GM19397 (cell line): ENCODE data around the gene BCCIP.

Experiments used
- ATAC-seq: cut with Tn5 transposase; IDR thresholded peaks from one replicate; pipeline ENCODE4 v1.9.1; 2021; ENCODE audit warnings: mild to moderate bottlenecking, moderate library complexity; ENCODE audit not compliant: unreplicated experiment

BCCIP gene

GRCh38 chr10:125883211-125883610 lies 59.9 kb downstream of the BCCIP start:
- ATAC-seq: no peak
